DMS 273 (cell line): Measurements from ENCODE around the gene CDIPT.
"Not testable (repeated sequence)": the region's sequence is repeated elsewhere in the genome, so short reads cannot be mapped to it uniquely, and the experiment has no call there.

Source experiments
- DNase-seq: peaks from one replicate; lab custom pipeline; 2025; ENCODE audit not compliant: unreplicated experiment; lab: John Stamatoyannopoulos, UW

CDIPT gene

GRCh38 chr16:29860218-29860617 is 2.8 kb downstream of the CDIPT start:
- DNase-seq = no peak

DNA sequence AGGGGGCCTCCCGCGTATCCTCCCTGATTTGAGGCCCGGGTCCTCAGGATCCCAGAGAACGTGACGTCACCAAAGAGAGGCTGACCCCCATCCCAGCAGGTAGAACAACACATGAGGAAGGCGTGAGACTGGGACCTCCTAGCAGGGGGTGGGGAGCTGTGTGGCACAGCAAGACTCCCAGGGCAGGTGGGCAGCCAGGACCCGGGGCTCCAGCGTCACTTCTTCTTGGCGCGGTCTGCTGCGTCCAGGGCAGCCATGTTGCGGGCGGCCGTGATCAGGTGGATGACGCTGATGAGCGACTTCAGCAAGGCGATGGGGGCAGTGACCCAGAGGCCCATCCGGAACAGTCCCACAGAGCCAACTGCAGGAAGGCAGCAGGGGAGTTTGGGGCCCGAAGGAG is 4.1 kb downstream of the CDIPT start:
- no peak for DNase-seq

- DNase-seq = no peak
These were observed 4.7 kb downstream of the CDIPT start for GRCh38 chr16:29858149-29858849.

DNA sequence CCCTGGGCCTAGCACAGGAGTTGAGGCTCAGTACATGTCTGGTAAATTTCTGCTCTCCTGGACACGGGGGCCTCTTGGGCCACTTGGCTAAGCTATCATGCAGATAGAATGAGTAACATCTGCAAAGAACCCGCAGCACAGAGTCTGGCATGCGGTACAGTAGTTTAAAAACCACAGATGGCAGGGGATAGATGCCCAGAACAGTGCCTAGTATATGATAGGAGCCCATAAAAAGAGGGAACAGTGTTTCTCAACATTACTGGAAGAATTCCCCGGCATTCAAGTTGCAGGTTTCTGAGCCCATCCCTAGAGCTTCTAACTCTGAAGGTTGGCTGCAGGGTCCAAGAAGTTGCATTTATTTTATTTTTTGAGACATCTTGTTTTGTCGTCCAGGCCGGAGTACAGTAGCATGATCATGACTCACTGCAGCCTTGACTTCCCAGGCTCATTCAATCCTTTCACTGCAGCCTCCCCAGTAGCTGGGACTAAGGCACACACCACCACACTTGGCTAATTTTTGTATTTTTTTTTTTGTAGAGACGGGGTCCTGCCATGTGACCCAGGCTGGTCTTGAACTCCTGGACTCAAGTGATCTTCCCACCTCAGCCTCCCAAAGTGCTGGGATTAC is 5.8 kb downstream of the CDIPT start:
- DNase-seq = peak; percentile 65

GRCh38 chr16:29854520-29855100 is 8.4 kb downstream of the CDIPT start:
- no peak for DNase-seq

DNA sequence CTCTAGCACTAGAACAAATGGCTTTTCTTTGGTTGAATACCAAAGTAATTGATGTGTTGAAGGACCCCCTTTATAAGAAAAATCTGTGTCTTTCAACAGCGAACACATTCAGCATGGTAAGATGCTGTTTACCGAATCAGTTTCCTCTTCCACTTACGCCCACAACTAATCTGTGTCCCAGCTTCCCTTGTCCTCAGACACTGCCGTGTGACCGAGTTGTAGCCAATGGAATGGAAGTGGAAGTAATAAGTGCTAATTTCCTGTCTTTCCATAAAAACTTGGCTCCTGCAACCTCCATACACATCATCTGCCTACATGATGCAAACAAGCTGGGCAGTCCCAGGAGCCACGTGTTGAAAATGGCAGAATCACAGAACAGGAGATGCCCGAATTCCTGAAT is 10.4 kb downstream of the CDIPT start:
- DNase-seq = no peak

GRCh38 chr16:29850998-29851397 is 12.0 kb downstream of the CDIPT start:
- no peak for DNase-seq

DNA sequence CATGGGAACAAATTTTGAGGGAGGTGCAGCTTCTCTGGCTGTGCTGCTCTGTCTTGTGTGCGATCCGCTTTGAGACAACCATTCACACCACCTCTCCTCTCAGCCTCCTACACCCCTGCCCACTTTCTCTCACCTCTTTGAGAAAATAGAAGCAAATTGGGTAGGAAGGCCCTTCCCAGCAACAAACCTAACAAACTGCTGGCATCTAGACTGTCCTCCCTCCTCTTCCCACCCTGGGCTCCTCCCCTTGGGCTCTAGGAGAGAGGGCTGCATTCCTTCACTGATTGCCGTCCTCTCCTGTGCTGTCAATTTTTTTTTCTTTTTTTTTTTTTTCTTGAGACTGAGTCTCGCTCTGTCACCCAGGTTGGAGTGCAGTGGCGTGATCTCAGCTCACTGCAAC is 13.5 kb downstream of the CDIPT start:
- no peak for DNase-seq

DNA sequence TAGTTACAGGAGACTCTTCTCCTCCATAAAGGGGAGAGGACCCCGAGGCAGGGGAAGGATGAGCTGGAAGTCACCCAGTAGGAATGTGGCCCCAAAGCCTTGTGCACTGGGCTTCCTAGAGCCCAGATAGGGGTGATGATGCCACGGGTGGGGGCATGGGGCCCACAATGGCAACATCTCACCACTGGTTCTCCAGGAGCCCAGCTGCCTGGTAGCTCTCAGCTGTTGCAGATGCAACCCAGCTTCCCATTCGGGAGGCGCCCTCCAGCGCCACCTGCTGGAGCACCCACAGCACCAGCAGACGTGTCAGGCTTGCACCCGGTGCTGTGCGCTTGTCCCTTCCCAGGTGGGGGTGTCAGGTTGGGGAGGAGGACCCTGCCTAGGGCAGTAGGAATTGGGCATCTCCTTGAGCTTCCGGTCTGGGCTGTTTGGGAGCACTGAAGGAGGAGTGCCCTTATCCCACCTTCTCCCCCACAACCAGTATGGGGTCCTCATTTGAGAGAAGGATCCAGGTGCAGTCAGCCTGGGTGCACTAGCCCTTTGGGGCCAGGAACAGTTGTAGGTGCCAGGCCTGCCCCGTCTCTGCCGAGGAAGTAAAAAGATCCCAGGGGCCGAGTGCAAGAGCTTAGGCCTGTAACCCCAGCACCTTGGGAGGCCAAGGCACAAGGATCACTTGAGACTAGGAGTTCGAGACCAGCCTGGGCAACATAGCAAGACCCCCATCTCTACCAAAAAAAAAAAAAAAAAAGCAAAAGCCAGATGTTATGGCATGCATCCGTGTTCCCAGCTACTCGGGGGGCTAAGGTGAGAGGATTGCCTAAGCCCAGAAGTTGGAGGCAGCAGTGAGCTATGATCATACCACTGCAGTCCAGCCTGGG is 14.4 kb downstream of the CDIPT start:
- DNase-seq = peak; percentile 86

GRCh38 chr16:29845656-29846055 is 17.4 kb downstream of the CDIPT start:
- DNase-seq = no peak

GRCh38 chr16:29844575-29845331 is 18.3 kb downstream of the CDIPT start:
- no peak for DNase-seq

DNA sequence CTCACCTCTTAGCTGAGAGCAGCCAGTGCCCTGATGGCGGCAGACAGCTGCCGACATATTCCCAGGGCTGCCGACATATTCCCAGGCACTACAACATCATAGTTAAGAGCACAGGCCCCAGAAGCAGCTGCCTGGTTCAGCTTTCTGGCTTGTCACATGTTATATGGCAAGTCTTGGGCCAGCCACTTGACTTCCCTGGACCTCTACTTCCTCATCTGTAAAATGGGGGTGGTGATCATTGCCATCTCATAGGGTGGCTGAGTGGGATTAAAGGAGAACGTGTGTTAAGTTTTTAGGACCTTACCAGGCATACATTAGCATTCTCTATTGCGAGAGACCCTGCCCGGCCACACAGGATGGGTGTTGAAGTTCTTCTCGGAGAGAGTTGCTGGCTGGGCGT is 19.1 kb downstream of the CDIPT start:
- no peak for DNase-seq

DNA sequence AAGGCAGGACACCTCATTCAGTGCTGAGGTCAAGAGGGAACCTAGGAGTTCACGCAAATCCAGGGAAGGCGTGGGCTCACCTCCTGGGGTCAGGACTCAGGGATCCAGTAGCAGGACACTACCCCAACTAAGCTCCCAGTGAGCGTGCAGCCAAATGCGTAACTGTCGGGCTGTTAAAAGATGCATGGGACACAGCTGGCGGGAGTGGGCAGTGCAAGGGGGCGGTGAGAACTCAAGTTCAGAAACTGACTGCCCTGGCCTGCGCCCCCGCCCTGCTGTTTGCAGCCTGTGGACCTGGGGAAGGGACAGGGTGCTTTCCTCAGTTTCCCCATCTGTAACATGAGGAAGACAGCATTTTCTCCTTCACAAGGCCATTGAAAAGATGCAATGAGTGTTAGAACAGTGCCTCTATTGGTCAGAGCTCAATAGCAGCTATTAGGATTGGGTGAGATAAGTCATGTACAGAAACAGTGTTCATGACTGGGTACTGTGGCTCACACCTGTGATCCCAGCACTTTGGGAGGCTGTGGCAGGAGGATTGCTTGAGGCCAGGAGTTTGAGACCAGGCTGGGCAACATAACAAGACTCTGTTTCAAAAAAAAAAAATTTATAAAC is 20.2 kb downstream of the CDIPT start:
- no peak for DNase-seq

DNA sequence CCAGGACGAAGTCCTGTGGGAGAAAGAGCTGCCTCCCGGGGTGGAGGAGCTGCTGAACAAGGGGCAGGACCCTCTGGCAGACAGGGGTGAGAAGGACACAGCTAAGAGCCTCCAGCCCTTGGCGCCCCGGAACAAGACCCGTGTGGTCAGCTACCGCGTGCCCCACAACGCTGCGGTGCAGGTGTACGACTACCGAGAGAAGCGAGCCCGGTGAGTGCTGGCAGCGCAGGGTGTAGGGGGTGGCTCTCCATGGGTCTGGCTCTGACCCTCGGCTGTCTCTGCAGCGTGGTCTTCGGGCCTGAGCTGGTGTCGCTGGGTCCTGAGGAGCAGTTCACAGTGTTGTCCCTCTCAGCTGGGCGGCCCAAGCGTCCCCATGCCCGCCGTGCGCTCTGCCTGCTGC is 21.4 kb downstream of the CDIPT start:
- DNase-seq = no peak

DNA sequence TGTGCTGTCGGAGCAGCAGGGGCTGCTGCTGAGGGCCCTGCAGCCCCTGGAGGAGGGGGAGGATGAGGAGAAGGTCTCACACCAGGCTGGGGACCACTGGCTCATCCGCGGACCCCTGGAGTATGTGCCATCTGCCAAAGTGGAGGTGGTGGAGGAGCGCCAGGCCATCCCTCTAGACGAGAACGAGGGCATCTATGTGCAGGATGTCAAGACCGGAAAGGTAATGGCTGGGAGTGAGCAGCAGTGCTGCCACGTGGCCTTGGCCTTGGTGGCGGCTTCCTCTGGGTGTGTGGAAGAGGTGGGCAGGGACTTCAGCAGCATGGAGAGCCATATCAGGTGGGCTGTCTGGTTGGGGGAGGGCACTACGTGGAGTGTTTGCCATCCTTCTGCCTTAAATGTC is 22.8 kb downstream of the CDIPT start:
- no peak for DNase-seq

- no peak for DNase-seq
These were observed 23.2 kb downstream of the CDIPT start for GRCh38 chr16:29839822-29840221.

DNA sequence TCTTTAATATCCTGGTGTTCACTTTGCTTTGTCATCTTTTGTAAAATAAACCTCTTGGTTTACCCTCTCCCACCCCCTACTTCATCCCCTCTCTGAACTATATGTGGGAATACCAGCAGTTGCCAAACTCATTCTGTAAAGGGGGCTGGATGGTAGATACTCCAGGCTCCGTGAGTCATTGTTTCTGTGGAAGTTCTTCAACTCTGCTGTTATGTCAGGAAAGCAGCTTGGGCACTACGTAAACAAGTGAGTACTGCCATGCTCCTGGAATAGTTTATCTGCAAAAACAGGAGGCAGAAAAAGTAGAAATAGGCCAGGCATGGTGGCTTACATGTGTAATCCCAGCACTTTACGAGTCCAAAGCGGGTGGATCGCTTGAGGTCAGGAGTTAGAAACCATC is 25.2 kb downstream of the CDIPT start:
- DNase-seq = no peak

DNA sequence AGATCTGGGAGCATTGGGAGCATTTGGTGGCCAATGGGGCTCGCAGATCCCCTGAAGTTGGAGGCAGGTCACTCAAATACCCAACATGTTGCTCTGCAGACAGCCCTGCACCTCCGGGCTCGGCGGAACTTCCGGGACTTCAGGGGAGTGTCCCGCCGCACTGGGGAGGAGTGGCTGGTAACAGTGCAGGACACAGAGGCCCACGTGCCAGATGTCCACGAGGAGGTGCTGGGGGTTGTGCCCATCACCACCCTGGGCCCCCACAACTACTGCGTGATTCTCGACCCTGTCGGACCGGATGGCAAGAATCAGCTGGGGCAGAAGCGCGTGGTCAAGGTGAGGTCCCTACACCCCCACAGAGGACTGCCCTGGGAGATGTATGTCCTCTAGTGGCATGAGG is 26.4 kb downstream of the CDIPT start:
- no peak for DNase-seq

DNA sequence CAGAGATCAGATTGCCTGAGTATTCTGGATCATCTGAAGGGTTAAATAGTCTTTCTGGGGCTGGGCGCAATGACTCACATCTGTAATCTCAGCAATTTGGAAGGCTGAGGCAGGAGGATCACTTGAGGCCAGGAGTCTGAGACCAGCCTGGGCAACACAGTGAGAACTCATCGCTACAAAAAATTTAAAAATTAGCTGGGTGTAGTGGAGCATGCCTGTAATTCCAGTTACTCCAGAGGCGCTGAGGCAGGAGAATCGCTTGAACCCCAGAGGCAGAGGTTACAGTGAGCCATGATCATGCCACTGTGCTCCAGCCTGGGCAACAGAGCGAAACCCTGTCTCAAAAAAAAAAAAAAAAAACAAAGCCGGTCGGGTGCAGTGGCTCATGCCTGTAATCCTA is 27.1 kb downstream of the CDIPT start:
- no peak for DNase-seq

- no peak for DNase-seq
These were observed 28.9 kb downstream of the CDIPT start for GRCh38 chr16:29834079-29834478.

GRCh38 chr16:29833219-29833618 is 29.8 kb downstream of the CDIPT start:
- not testable (repeated sequence) for DNase-seq
